GM06990 (cell line): ENCODE results near the gene CPTP.

Experiments
- DNase-seq: peaks from one replicate; pipeline ENCODE4 v3.0.0-alpha.2; 2011; ENCODE audit not compliant: insufficient read length; ENCODE audit errors: extremely low read depth
- H3K27me3 ChIP-seq: replicated peaks from 2 replicates; pipeline ENCODE4 v1.6.0; 2011; ENCODE audit warnings: low read length; ENCODE audit not compliant: control insufficient read depth, insufficient read depth
- H3K36me3 ChIP-seq: 2 replicates; pipeline ENCODE4 v1.5.1; 2011; ENCODE audit warnings: low read length; ENCODE audit not compliant: control insufficient read depth, insufficient read depth
- H3K4me3 ChIP-seq: replicated peaks from 2 replicates; pipeline ENCODE4 v1.5.1; 2011; ENCODE audit warnings: low read depth, mild to moderate bottlenecking, control low read depth, low read length
- TF ChIP-seq, protein P1 (sequence below): IDR thresholded peaks from 2 replicates; pipeline ENCODE4 v1.5.1; 2011; ENCODE audit warnings: low read length, control low read depth, mild to moderate bottlenecking, inconsistent platforms; ENCODE audit not compliant: insufficient read depth, poor library complexity, severe bottlenecking

CPTP gene

GRCh38 chr1:1324084-1324523, 498 bp upstream of the CPTP start:
- no peak for DNase-seq
- H3K27me3 ChIP-seq: no peaks in the 10 kb centered on the region
- TF ChIP-seq, protein P1, sequence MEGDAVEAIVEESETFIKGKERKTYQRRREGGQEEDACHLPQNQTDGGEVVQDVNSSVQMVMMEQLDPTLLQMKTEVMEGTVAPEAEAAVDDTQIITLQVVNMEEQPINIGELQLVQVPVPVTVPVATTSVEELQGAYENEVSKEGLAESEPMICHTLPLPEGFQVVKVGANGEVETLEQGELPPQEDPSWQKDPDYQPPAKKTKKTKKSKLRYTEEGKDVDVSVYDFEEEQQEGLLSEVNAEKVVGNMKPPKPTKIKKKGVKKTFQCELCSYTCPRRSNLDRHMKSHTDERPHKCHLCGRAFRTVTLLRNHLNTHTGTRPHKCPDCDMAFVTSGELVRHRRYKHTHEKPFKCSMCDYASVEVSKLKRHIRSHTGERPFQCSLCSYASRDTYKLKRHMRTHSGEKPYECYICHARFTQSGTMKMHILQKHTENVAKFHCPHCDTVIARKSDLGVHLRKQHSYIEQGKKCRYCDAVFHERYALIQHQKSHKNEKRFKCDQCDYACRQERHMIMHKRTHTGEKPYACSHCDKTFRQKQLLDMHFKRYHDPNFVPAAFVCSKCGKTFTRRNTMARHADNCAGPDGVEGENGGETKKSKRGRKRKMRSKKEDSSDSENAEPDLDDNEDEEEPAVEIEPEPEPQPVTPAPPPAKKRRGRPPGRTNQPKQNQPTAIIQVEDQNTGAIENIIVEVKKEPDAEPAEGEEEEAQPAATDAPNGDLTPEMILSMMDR: no peak
- peaks cover 16% of the 10 kb centered on the region for H3K36me3 ChIP-seq
- peak overlapping the region; percentile 94 for H3K4me3 ChIP-seq

DNA sequence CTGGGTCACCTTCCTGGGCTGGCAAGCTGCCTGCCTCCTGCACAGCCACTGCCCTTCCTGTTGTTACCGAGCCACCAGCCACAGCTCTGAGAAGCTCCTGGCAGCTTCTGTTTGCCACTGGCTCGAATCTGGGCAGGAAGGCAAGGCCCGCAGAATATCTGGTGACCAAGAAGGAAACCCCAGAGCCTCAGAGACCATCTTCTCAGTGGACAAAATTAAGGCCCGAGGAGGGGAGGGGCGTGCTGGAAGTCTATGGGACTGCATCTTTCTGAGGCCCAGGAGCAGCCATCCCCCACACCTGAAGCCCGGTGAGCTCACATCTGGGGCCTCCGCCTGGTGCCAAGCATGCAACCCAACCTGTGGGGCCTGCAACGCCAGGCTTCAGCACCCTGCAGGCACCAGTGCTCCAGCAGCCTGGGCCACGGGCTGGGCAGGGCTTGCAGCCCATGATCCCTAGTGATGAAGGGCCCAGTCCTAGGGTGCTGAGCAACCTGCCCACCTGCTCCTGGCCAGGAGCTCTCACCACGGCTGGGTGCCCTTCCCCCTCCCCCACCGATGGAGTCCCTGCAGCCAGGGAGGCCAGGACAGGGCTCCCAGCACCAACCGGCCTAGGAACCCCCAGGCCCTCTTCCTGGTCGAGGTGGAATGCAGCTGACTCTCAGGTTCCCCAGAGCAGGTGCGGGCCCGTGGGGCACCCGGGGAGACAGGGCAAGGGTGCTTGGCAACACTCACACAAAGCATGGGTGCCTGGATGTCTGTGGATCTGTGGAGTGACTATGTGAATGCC, 879 bp downstream of the CPTP start:
- TF ChIP-seq, protein P1: no peak
- no peak for DNase-seq
- Histone ChIP-seq H3K27me3 (no peaks in the 10 kb centered on the region), H3K36me3 (peaks cover 9% of the 10 kb centered on the region), H3K4me3 (peak overlapping the region; percentile 96)

DNA sequence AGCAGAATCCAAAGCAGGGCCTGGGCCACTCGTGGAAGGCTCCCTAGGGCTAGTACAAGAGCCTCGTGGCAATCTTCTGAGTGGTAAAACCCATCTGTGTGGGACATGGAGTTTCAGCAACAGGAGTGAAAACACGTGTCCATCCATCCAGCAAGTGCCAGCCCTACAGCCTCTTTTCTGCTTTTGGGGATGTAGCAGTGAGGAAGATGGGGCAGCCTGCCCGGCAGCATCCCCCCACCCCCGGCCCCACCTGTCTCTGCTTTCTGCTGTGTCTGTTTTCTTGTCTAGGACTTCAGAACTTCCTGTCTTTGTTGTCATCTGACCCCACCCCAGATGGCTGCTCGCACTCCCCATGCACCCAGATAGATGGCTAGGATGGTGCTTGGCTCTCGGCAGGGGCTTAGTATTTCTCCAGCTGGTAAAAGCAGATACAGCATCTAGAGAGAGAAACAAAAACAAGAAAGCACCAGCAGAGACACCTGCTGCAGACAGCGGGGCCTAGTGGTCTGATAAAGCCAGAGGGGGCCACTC, 1.5 kb downstream of the CPTP start:
- DNase-seq: no peak
- peaks cover 9% of the 10 kb centered on the region for H3K36me3 ChIP-seq
- H3K27me3 ChIP-seq: no peaks in the 10 kb centered on the region
- TF ChIP-seq, protein P1: no peak
- peak overlapping the region; percentile 96 for H3K4me3 ChIP-seq

DNA sequence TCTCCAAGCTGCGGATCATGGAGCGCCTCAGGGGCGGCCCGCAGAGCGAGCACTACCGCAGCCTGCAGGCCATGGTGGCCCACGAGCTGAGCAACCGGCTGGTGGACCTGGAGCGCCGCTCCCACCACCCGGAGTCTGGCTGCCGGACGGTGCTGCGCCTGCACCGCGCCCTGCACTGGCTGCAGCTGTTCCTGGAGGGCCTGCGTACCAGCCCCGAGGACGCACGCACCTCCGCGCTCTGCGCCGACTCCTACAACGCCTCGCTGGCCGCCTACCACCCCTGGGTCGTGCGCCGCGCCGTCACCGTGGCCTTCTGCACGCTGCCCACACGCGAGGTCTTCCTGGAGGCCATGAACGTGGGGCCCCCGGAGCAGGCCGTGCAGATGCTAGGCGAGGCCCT, 2.7 kb downstream of the CPTP start:
- no peaks in the 10 kb centered on the region for H3K27me3 ChIP-seq
- TF ChIP-seq, protein P1: no peak
- H3K36me3 ChIP-seq: peaks cover 6% of the 10 kb centered on the region
- H3K4me3 ChIP-seq: no peak overlapping the region
- no peak for DNase-seq

- Histone ChIP-seq H3K27me3 (no peaks in the 10 kb centered on the region), H3K4me3 (no peak overlapping the region), H3K36me3 (peaks cover 6% of the 10 kb centered on the region)
- DNase-seq: no peak
- TF ChIP-seq, protein P1: no peak
These were observed 3.7 kb downstream of the CPTP start for GRCh38 chr1:1328254-1328653.
